AG04450 (cell line): ENCODE results near the gene FAM43A. TPM values are rescaled to one million over a fixed set of nuclear protein-coding genes. Genes with fewer than 3 reads are reported as not detected.

Experiments used
- CTCF ChIA-PET: fragments of 300-600, 350-600 bp; formaldehyde crosslinking; extraction: SDS; loops from one replicate; lab custom pipeline; 2022; ENCODE audit warnings: antibody characterized with exemption, inconsistent platforms; lab: Charles Lee
- POLR2A ChIA-PET: fragments of 350-600 bp; formaldehyde crosslinking; extraction: SDS; loops from one replicate; lab custom pipeline; 2021; ENCODE audit warnings: antibody characterized with exemption, inconsistent platforms; lab: Yijun Ruan, JAX
- DNase-seq: peaks from one replicate; pipeline ENCODE4 v3.0.0-alpha.2; 2011; ENCODE audit warnings: low read depth, low spot score
- H3K27ac ChIP-seq: one replicate; pipeline ENCODE4 v1.5.1; 2012; ENCODE audit warnings: low read depth, low read length, control low read depth
- H3K27me3 ChIP-seq: one replicate; pipeline ENCODE4 v1.6.0; 2012; ENCODE audit warnings: low read length; ENCODE audit not compliant: control insufficient read depth, insufficient read depth
- H3K4me3 ChIP-seq: 2 replicates; pipeline ENCODE4 v1.5.1; 2011; ENCODE audit warnings: mild to moderate bottlenecking, low read depth, low read length, control low read depth
- H3K9me3 ChIP-seq: 2 replicates; pipeline ENCODE4 v1.5.1; 2012; ENCODE audit warnings: low read length; ENCODE audit not compliant: control insufficient read depth, insufficient read depth
- CTCF ChIP-seq: IDR thresholded peaks from 2 replicates; pipeline ENCODE4 v1.5.1; 2011; ENCODE audit warnings: low read depth, low read length, control low read depth, inconsistent platforms
- polyA plus RNA-seq: library from polyadenylated mRNA; depleted of rRNA; stranded (reverse); fragments of >200 nt; gene quantifications from 2 replicates; pipeline ENCODE4 v1.2.3, GENCODE V29; 2011

Gene FAM43A
- polyA plus RNA-seq, 1 experiment = 7.6 TPM

GRCh38 chr3:194682189-194682693 is 3.4 kb upstream of the FAM43A start:
- no peak for TF ChIP-seq CTCF
- Histone ChIP-seq H3K27ac (no peak overlapping the region), H3K4me3 (no peak overlapping the region), H3K9me3 (no peaks in the 10 kb centered on the region; the same call in 1 of the 2 replicates), H3K27me3 (no peaks in the 10 kb centered on the region)
- ChIA-PET POLR2A (interaction anchor here (0.9 to 1.6 kb wide), 4 partner anchors 10 to 589 kb away, joined by 4 to 7 read pairs (median 6); partner anchors contain the start of genes LSG1 and XXYLT1), CTCF (interaction anchor here (0.6 to 3.8 kb wide), 58 partner anchors 10 to 860 kb away, joined by 3 to 73 read pairs (median 5); partner anchors contain the start of genes LSG1 and XXYLT1)
- no peak for DNase-seq

DNA sequence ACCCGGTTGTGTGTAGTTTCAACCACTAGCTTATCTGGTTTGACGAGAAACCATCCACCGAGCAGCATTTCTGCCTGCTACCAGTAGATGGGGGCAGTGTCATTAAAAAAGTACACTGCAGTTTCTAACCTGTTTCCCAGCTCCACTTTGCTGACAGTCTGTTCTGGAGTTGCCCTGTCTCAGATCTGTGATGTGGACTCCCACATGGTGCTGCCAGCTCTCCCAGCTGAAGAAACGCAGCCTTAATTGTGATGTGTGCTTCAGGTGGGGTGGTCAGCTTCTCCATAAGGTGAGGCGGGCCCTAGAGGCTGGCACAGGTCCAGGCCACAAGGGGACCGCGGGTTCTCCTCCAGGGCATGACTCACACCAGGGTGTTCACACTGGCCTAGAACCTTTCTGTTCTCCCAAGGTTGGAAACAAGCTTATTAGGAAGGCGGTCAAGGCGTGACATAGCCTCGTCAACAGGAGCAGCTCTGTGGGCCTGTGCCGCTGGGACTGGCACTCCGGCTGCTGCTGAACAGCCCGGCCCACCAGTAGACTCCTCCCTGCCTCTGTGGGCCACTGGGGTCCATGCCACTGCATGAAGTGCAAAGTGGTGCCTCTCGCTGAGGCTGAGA is 2.9 kb upstream of the FAM43A start:
- ChIA-PET POLR2A (interaction anchor here (0.8 to 1.6 kb wide), 6 partner anchors 9 to 588 kb away, joined by 3 to 7 read pairs (median 4); partner anchors contain the start of genes LSG1 and XXYLT1), CTCF (interaction anchor here (0.6 to 3.8 kb wide), 61 partner anchors 11 to 859 kb away, joined by 3 to 73 read pairs (median 5); partner anchors contain the start of genes LSG1 and XXYLT1)
- TF ChIP-seq CTCF = peak; percentile 88
- DNase-seq = peak; percentile 79
- H3K27ac ChIP-seq = peak overlapping the region; percentile 31
- no peak overlapping the region for H3K4me3 ChIP-seq
- H3K27me3 ChIP-seq = no peaks in the 10 kb centered on the region
- no peaks in the 10 kb centered on the region; the same call in 1 of the 2 replicates for H3K9me3 ChIP-seq

GRCh38 chr3:194683380-194683779 is 2.3 kb upstream of the FAM43A start:
- Histone ChIP-seq H3K27me3 (no peaks in the 10 kb centered on the region), H3K4me3 (no peak overlapping the region), H3K9me3 (no peaks in the 10 kb centered on the region; the same call in 1 of the 2 replicates), H3K27ac (no peak overlapping the region)
- ChIA-PET POLR2A (interaction anchor here (0.8 to 1.6 kb wide), 4 partner anchors 9 to 587 kb away, joined by 3 to 7 read pairs (median 4); no protein-coding TSS in a partner anchor), CTCF (interaction anchor here (0.6 to 3.8 kb wide), 37 partner anchors 11 to 840 kb away, joined by 3 to 73 read pairs (median 6); partner anchors contain the start of genes LSG1 and XXYLT1)
- DNase-seq = no peak
- TF ChIP-seq CTCF = no peak

GRCh38 chr3:194685065-194685717 is 492 bp upstream of the FAM43A start:
- no peak overlapping the region for H3K27ac ChIP-seq
- POLR2A ChIA-PET = interaction anchor here (0.6 to 4.5 kb wide), 17 partner anchors 11 to 858 kb away, joined by 3 to 32 read pairs (median 5); partner anchors contain the start of genes LSG1 and PPP1R2
- no peaks in the 10 kb centered on the region; the same call in 1 of the 2 replicates for H3K9me3 ChIP-seq

More at GRCh38 chr3:194685065-194685717, 492 bp upstream of the FAM43A start:
- H3K27me3 ChIP-seq = no peaks in the 10 kb centered on the region
- no peak for DNase-seq
- no peak for TF ChIP-seq CTCF
- CTCF ChIA-PET = interaction anchor here (3.8 kb wide), 1 partner anchor 422 kb away, joined by 64 read pairs; no protein-coding TSS in a partner anchor
- peak overlapping the region; percentile 74 for H3K4me3 ChIP-seq
